ENCODE data around the gene GALNT18. TPM values are rescaled to one million over a fixed set of nuclear protein-coding genes. Genes with fewer than 3 reads are reported as not detected.

GALNT18 gene
- total RNA-seq, 1 donor from 2014 or later: 2.1 TPM

DNA sequence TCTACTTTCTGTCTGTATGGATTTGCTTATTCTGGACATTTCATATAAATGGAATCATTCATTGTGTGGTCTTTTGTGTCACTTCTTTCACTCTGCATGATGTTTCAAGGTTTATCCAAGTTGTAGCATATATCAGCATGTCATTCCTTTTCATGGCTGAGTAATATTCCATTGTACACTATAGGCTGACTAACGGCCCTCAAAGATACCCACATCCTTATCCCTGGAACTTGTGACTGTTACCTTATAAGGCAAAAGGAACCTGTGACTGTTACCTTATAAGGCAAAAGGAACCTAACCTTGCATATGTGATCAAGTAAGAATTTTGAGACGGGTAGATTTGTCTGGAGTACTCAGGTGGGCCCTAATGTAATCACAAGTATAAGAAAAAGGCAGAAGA is 380.5 kb downstream of the GALNT18 start:
- H3K4me3 Mint-ChIP-seq (ENCODE audit: low read depth): no peak overlapping the region
- no peaks in the 10 kb centered on the region for H3K9me3 Mint-ChIP-seq (ENCODE audit: low read depth)
- H3K4me1 Mint-ChIP-seq (ENCODE audit: low read depth): peaks cover 5% of the 10 kb centered on the region
- H3K36me3 Mint-ChIP-seq (ENCODE audit: insufficient read depth): no peaks in the 10 kb centered on the region
- TF ChIP-seq, protein P1, sequence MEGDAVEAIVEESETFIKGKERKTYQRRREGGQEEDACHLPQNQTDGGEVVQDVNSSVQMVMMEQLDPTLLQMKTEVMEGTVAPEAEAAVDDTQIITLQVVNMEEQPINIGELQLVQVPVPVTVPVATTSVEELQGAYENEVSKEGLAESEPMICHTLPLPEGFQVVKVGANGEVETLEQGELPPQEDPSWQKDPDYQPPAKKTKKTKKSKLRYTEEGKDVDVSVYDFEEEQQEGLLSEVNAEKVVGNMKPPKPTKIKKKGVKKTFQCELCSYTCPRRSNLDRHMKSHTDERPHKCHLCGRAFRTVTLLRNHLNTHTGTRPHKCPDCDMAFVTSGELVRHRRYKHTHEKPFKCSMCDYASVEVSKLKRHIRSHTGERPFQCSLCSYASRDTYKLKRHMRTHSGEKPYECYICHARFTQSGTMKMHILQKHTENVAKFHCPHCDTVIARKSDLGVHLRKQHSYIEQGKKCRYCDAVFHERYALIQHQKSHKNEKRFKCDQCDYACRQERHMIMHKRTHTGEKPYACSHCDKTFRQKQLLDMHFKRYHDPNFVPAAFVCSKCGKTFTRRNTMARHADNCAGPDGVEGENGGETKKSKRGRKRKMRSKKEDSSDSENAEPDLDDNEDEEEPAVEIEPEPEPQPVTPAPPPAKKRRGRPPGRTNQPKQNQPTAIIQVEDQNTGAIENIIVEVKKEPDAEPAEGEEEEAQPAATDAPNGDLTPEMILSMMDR (IDR thresholded peaks at IDR 0.05; ENCODE audit: unreplicated experiment): no peak
- no peak overlapping the region for H3K27ac Mint-ChIP-seq
- no peaks in the 10 kb centered on the region for H3K27me3 Mint-ChIP-seq
- DNase-seq (ENCODE audit: low spot score, unreplicated experiment): no peak

DNA sequence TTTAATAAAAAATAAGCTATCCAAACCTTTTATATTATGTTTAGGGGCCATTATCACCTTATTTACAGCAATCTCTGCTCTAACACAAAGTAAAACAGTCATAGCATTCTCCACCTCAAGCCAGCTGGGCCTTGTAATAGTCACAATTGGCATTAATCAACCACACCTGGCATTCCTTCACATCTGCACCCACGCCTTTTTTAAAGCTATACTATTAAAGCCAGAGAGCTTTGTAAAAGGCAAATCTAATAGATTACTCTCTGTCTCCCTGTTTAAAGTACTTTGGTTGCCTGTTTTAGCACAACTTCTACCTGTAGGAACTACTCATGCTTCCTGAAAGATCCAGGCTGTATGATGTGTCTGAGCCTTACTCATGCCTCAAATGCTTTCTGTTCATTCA is 381.8 kb downstream of the GALNT18 start:
- Mint-ChIP-seq H3K27ac (no peak overlapping the region), H3K36me3 (ENCODE audit: insufficient read depth) (no peaks in the 10 kb centered on the region), H3K4me3 (ENCODE audit: low read depth) (no peak overlapping the region), H3K4me1 (ENCODE audit: low read depth) (peaks cover 5% of the 10 kb centered on the region), H3K27me3 (no peaks in the 10 kb centered on the region), H3K9me3 (ENCODE audit: low read depth) (no peaks in the 10 kb centered on the region)
- no peak for DNase-seq (ENCODE audit: low spot score, unreplicated experiment)
- TF ChIP-seq, protein P1 (IDR thresholded peaks at IDR 0.05; ENCODE audit: unreplicated experiment): no peak

DNA sequence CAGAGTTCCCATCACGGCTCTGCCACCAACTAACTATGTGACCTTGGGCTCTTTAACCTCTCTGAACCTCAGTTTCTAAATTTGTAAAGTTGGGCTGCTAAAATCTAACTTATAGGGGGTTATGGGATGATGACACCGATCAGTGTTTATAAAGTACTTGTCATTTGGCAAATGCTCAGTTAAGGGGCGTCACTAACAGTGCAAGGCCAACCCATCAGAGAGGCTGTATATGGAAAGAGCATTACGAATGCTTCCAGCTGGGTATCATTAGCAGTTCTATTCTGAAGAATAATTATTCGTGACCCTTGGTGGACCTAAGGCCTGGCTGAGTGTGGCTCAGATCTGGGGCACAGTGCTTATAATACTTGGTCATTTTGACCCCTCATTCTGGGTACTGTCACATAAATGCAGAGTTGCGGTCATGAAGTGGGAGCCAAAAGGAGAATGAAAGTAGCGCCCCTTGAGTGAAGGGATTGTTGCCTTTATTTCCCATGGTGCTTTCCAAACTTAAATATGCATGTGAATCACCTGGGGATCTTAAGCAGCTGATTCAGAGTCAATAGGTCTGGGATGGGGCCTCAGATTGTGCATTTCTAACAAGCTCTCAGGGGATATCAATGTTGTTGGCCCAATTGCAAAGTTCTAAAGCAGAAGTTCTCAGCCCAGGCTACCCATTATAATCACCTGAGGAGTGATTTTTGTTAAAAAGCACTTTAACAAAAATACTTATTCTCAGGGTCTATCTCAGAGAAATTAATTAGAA is 384.6 kb downstream of the GALNT18 start:
- peaks cover 7% of the 10 kb centered on the region for H3K27me3 Mint-ChIP-seq
- no peak overlapping the region for H3K27ac Mint-ChIP-seq
- TF ChIP-seq, protein P1 (IDR thresholded peaks at IDR 0.05; ENCODE audit: unreplicated experiment): no peak
- no peak overlapping the region for H3K4me3 Mint-ChIP-seq (ENCODE audit: low read depth)
- H3K4me1 Mint-ChIP-seq (ENCODE audit: low read depth): no peaks in the 10 kb centered on the region
- H3K9me3 Mint-ChIP-seq (ENCODE audit: low read depth): no peaks in the 10 kb centered on the region
- no peaks in the 10 kb centered on the region for H3K36me3 Mint-ChIP-seq (ENCODE audit: insufficient read depth)
- DNase-seq (ENCODE audit: low spot score, unreplicated experiment): no peak

DNA sequence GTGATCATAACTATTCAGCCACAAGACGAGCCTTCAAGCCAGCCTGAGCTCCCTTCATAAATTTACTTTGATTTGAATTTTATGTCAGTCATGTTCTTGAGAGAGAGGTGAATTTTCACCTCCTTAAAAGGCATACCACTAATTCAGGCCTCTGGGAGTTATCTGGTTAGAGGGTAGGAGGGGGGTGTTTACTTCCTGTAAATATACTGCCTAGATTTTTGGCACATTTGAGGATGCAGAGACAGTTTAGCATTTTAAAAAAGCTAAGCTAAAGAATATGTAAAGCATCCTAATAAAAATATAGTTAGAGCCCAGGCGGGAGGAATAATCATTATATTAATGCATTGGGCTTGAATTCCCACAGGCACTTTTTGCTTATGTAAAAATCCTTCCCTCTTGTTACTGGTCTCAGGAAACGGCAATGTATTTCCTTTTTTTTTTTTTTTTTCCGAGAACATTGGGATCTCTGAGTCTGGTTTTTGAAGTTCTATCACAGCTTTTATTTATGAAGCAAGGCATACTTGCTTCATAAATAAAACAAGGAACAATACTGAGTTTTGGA is 385.2 kb downstream of the GALNT18 start:
- TF ChIP-seq, protein P1 (IDR thresholded peaks at IDR 0.05; ENCODE audit: unreplicated experiment): no peak
- H3K27me3 Mint-ChIP-seq: peaks cover 7% of the 10 kb centered on the region
- H3K4me3 Mint-ChIP-seq (ENCODE audit: low read depth): no peak overlapping the region
- no peaks in the 10 kb centered on the region for H3K9me3 Mint-ChIP-seq (ENCODE audit: low read depth)
- no peak overlapping the region for H3K27ac Mint-ChIP-seq
- no peak for DNase-seq (ENCODE audit: low spot score, unreplicated experiment)
- H3K36me3 Mint-ChIP-seq (ENCODE audit: insufficient read depth): no peaks in the 10 kb centered on the region
- H3K4me1 Mint-ChIP-seq (ENCODE audit: low read depth): no peaks in the 10 kb centered on the region

DNA sequence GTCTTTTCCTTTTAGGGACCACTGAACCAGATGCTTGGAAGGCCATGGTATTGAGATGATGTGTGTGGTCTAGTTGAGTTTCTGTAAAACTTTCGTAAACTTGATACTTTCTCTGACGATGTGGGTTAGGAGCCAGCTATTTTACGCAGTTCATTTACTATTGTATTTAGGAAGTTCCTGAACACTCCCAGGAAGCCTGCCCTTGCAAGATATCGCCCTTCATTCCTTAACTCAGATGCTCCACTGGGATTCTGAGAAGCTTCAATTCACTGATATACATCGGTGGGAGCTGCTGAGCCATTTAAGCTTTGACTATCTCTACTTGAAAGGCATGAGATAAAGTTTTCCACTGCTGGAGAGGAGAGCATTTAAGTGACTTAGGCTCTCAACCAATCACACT is 390.0 kb downstream of the GALNT18 start:
- Mint-ChIP-seq H3K4me3 (ENCODE audit: low read depth) (no peak overlapping the region), H3K4me1 (ENCODE audit: low read depth) (no peaks in the 10 kb centered on the region), H3K9me3 (ENCODE audit: low read depth) (no peaks in the 10 kb centered on the region), H3K36me3 (ENCODE audit: insufficient read depth) (no peaks in the 10 kb centered on the region), H3K27me3 (peaks cover 10% of the 10 kb centered on the region), H3K27ac (no peak overlapping the region)
- TF ChIP-seq, protein P1 (IDR thresholded peaks at IDR 0.05; ENCODE audit: unreplicated experiment): no peak
- DNase-seq (ENCODE audit: low spot score, unreplicated experiment): no peak

Measured in progenitor cell of endocrine pancreas (in vitro differentiated cells).